ENCODE results near the gene CPS1. TPM values are rescaled to one million over a fixed set of nuclear protein-coding genes. Genes with fewer than 3 reads are reported as not detected.

The CPS1 gene
- total RNA-seq, 2 experiments from 2014 or later = 2.6 to 3.2 TPM

DNA sequence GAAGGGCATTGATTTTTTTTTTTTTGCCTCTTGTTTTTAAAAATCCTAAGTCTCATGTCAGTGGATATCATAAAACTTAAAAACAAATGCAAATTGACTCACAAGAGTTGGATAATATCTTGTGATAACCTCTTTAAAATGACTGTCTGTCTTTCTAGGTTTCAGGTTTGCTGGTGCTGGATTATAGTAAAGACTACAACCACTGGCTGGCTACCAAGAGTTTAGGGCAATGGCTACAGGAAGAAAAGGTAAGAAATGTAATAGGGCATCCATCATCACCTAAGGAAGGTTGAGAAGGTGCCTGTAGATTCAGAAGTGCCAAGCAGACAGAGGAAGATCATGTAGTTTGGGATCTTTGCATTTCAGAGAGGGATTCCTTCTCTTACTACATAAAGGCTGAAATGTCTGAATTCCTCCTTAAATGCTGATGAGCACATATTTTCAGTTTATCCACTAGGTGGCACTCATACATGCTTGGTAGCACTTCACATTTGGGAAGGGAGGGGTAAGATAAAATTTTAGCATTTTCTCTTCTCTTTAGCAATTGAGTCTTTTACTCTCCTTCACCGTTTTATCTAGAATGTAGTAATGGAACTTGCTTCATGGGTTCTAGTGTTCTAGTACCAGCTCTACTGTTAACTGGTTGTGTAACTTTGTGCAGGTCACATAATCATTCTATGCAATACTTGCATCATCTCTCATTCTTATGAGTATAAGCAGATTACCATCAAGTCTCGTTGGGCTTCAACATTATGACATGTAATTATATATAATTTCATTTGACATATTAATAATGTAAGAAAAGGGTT lies 21.1 kb downstream of the CPS1 start:
- Mint-ChIP-seq H3K27ac (no peak overlapping the region), H3K4me1 (ENCODE audit: low read depth) (no peaks in the 10 kb centered on the region), H3K36me3 (ENCODE audit: low read depth) (no peaks in the 10 kb centered on the region), H3K27me3 (peaks cover 3% of the 10 kb centered on the region), H3K9me3 (no peaks in the 10 kb centered on the region), H3K4me3 (no peak overlapping the region)
- DNase-seq = no peak
- TF ChIP-seq, protein P1, sequence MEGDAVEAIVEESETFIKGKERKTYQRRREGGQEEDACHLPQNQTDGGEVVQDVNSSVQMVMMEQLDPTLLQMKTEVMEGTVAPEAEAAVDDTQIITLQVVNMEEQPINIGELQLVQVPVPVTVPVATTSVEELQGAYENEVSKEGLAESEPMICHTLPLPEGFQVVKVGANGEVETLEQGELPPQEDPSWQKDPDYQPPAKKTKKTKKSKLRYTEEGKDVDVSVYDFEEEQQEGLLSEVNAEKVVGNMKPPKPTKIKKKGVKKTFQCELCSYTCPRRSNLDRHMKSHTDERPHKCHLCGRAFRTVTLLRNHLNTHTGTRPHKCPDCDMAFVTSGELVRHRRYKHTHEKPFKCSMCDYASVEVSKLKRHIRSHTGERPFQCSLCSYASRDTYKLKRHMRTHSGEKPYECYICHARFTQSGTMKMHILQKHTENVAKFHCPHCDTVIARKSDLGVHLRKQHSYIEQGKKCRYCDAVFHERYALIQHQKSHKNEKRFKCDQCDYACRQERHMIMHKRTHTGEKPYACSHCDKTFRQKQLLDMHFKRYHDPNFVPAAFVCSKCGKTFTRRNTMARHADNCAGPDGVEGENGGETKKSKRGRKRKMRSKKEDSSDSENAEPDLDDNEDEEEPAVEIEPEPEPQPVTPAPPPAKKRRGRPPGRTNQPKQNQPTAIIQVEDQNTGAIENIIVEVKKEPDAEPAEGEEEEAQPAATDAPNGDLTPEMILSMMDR (IDR thresholded peaks at IDR 0.05) = peak; percentile 81
- peak; percentile 61 for ATAC-seq
- intact Hi-C loops (cut with micrococcal nuclease) = loop anchor here (5.0 kb wide), 1 partner anchor 580 kb away; no protein-coding TSS in a partner anchor
- CTCF ChIA-PET = interaction anchor here (1.0 to 1.5 kb wide), 3 partner anchors 9 to 85 kb away, joined by 3 read pairs; no protein-coding TSS in a partner anchor
- POLR2A ChIA-PET = no interaction called here

DNA sequence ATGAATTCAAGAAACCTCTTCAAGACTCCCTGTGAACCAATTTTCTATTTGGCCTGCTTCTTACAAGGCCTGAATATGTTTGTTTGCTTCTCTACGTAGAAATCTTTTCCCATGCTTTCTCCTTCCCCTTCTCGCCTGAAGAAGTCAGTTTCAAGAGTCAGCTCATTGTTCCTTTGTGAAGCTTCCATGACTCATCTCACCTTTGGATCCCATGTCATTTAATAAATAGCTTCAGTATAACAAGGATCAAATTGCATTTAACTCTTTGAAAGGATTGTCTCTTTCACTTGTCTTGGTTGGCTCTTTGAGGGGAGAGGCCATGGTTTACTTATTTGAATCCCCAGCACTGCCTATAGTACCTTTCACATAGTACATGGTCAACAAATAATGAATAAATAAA lies 28.4 kb downstream of the CPS1 start:
- Mint-ChIP-seq H3K27me3 (no peaks in the 10 kb centered on the region), H3K9me3 (no peaks in the 10 kb centered on the region), H3K36me3 (ENCODE audit: low read depth) (no peaks in the 10 kb centered on the region), H3K27ac (no peak overlapping the region), H3K4me1 (ENCODE audit: low read depth) (no peaks in the 10 kb centered on the region), H3K4me3 (no peak overlapping the region)
- TF ChIP-seq, protein P1 (IDR thresholded peaks at IDR 0.05) = no peak
- intact Hi-C loops (cut with micrococcal nuclease) = no loop called here
- ATAC-seq (no peak), DNase-seq (no peak)
- ChIA-PET CTCF (no interaction called here), POLR2A (no interaction called here)

DNA sequence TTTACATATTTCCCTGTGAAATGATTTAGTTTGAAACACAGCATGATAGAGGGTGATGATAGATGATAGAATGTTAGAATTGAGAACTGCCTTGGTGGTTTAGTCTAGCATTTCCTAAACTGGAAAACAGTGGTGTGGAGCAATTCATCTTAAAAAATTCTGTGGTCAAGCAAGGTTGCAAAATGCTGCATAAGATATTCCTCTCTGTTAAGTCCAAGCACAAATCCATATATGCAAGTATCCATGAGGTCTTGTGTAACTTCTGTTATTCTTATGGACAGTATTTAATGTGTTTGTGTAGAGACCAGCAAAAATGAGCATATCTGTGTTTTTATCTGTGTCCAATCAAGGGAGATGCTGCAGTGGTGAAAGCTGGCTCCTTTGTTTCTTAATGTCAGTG lies 30.0 kb downstream of the CPS1 start:
- DNase-seq (no peak), ATAC-seq (no peak)
- Mint-ChIP-seq H3K4me1 (ENCODE audit: low read depth) (no peaks in the 10 kb centered on the region), H3K27me3 (no peaks in the 10 kb centered on the region), H3K4me3 (no peak overlapping the region), H3K36me3 (ENCODE audit: low read depth) (no peaks in the 10 kb centered on the region), H3K27ac (no peak overlapping the region), H3K9me3 (no peaks in the 10 kb centered on the region)
- intact Hi-C loops (cut with micrococcal nuclease) = no loop called here
- POLR2A ChIA-PET = no interaction called here
- TF ChIP-seq, protein P1 (IDR thresholded peaks at IDR 0.05) = no peak
- CTCF ChIA-PET = interaction anchor here (0.8 kb wide), 1 partner anchor 9 kb away, joined by 3 read pairs; no protein-coding TSS in a partner anchor

DNA sequence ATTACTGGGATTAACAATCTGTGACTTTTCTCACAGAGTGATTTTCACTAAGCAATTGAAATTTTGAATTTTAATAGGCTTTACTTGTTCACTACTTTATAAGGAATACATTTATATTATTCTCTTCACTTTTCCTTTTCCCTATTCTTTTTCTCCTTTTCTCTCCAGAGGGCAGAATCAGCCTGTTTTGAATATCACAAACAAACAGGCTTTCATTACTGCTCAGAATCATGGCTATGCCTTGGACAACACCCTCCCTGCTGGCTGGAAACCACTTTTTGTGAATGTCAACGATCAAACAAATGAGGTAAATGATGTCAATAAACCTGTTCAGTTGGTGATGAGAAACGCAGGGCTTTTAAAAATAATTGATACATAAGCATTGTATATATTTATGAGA lies 35.3 kb downstream of the CPS1 start:
- no peaks in the 10 kb centered on the region for H3K9me3 Mint-ChIP-seq
- no peak for DNase-seq
- ChIA-PET CTCF (no interaction called here), POLR2A (no interaction called here)
- TF ChIP-seq, protein P1 (IDR thresholded peaks at IDR 0.05) = no peak
- no peak for ATAC-seq
- no peaks in the 10 kb centered on the region for H3K36me3 Mint-ChIP-seq (ENCODE audit: low read depth)
- no peak overlapping the region for H3K27ac Mint-ChIP-seq
- H3K27me3 Mint-ChIP-seq = no peaks in the 10 kb centered on the region
- intact Hi-C loops (cut with micrococcal nuclease) = no loop called here
- no peak overlapping the region for H3K4me3 Mint-ChIP-seq
- H3K4me1 Mint-ChIP-seq (ENCODE audit: low read depth) = no peaks in the 10 kb centered on the region

DNA sequence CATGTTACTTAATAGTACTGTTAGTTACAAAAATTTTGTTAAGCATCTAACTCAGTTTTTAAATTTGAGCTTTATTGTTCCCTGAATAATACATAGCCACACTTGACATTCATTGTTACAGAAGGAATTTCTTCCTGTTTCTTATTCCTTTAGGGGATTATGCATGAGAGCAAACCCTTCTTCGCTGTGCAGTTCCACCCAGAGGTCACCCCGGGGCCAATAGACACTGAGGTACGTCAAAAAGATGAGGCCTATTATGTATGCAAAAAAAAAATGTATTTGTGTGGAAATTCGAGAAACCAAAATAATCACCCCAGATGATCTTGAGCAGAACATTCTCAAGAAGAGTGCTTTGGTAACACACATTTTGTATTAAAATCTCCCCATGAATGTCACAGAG lies 36.3 kb downstream of the CPS1 start:
- intact Hi-C loops (cut with micrococcal nuclease) = no loop called here
- no peaks in the 10 kb centered on the region for H3K4me1 Mint-ChIP-seq (ENCODE audit: low read depth)
- H3K36me3 Mint-ChIP-seq (ENCODE audit: low read depth) = no peaks in the 10 kb centered on the region
- ATAC-seq = no peak
- H3K4me3 Mint-ChIP-seq = no peak overlapping the region
- no peaks in the 10 kb centered on the region for H3K27me3 Mint-ChIP-seq
- ChIA-PET POLR2A (no interaction called here), CTCF (no interaction called here)
- no peak for DNase-seq
- no peaks in the 10 kb centered on the region for H3K9me3 Mint-ChIP-seq
- TF ChIP-seq, protein P1 (IDR thresholded peaks at IDR 0.05) = no peak
- H3K27ac Mint-ChIP-seq = no peak overlapping the region
